Activated CD4-positive, alpha-beta T cell treated with anti-CD3 and anti-CD28 coated beads, Interleukin-2, amount 50 U/mL, for 1 hour (primary cell): ENCODE measurements around the gene ZIC4.

ENCODE experiments used
- DNase-seq: peaks from one replicate; pipeline ENCODE4 v3.0.0-alpha.2; 2020

ZIC4 gene

DNA sequence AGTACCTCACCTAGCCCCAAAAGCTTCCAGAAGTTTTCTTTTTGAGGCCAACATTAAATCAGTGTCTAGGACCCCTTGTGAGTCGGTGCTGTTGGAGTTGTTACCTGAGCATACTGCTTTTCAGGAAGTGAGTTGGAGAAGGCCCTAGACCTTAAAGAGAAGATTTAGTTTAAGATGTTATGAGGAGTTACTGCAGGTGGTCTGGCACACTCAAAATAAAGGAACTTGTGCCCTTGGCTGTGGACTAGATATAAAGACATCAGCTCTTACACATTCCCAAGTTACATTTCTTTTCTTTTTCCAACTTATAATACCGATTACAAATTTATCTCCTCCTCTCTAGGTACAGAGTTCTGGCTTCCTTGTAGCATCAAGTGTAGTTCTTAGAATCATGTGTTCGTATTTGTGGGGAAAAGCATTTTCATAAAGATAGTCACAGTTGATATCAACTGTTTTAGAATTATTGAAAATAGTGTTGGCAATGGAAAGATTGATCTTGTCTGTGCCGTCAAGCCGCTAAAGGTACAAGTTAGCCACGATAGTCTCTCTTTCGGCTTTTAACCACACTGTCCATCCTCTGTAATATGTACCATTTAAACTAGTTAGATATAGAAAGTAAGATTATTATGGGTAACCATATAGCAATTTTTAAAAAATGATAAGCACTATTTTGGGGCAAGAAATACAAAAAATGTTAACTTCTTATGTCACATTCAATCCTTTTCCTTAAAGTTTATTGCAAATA is 11.4 kb upstream of the ZIC4 start:
- DNase-seq, result no peak

DNA sequence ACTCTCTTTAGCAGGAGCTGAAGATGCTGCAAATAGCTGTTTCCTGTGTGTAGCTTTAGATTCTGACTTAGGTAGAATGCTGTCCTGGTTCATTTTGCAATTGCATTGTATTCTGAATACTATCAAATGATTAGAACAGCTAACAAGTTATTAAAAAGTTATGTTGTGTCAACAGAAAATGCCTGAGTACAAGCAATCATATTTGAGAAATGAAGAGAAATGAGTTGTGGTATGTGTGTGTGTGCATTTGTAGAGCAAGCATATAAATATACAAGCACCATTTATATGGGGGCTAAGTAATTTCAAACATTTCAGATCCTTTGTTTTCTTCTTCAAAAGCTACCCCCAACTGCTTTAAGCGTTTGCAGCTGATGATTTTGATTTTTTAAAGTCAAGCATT is 10.6 kb upstream of the ZIC4 start:
- DNase-seq, result no peak

DNA sequence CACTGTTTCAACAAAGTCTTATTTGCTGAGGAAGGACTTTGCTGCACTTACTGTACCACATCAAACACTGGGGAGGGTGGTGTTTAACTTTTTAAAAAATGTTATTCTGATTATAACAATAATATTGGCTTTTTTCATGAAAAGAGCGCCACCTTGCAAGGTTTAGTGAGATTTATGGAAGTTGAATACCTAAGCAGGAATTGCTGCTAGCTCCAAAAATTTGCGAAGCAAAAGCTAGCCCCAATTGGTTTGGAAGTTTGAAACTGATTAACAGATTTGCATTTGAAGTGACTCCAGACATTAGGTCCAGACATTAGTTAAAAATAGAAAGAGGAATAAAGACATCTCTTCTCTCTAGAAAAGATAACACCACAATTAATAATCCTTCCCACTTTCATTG is 9.5 kb upstream of the ZIC4 start:
- no peak for DNase-seq

DNA sequence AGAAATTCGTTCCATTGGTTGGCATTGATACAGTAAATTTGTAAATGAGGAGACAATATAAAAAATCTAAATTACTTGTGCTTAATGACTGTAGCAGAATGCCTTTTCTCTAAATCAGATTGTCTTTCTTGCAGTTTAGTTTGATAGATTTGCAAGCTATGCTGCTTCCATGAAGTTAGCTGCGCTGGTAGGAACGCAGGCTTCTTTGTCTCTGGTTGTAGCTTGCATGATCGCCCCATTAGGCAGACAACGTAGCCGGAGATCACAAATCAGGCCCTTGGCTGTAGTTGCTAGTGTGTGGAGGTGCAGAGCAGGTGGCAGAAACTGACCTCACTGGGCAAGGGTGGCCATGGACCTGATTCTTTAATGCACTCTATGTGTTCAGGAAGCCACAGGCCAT is 8.9 kb upstream of the ZIC4 start:
- no peak for DNase-seq

DNA sequence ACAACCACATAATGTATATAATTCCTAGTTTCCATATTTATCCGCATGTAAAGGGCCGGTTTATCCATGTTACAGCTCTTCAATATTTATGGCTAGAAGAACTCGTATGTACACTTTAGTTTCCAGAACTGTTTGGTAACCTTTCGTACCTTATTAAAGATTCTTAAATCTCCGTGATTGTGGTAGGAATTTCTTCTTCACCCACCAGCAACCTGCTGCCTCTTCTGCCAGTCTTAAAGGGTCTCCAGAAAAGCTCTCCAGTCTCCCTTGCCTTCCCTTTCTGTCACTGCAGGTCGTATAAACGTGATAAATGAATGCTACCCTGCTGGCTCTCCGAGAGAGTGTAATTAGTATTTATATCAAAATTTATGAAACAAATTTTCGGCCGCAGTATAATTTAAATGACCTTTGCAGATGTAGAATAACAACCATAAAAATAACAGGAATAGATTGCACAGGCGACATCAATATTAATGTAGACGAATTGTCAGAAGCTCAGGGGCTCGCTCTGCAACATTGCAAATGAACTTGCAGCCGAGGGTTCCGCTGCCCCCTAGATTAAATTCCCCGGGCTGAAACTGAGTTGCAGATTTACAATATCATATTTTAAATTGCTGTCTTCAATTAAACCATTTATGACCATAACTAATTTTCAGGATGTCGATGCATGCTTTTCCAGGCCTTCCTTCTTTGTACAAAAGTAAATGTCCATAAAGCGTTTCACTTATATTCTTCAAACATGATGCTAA is 8.2 kb upstream of the ZIC4 start:
- no peak for DNase-seq

DNA sequence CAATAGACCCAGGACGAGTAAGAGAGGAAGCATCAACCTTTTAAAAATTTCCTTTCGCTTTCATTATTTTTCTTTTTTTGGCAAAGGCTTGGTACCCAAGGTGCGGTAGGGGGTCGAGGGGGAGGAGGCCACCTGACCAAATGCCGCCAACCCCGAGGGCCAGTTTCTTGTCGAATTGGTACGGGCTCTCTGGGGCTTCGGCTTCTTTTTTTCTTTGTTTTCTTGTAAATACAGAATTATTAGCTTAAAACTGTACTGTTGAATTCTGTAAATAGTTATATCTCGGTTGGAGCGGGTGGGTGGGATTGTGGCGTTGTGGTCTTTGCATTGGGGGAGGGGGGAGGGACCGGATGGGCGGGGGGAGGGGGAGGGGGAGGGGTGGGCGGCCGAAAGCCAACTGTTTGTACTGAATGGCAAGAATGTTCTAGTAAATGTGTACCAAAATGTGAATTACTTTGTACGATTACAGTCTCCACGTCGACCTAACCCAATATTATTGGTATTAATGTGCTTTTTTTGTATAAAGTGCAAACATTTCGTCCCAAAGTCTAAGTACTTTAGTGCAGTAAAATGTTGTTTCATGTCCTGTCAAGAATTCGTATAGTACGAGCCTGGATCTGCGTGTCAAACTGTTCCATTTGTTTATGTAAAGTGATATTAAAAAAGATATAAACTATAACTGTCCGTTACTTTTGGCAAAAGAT is 7.5 kb upstream of the ZIC4 start:
- DNase-seq, result no peak

DNA sequence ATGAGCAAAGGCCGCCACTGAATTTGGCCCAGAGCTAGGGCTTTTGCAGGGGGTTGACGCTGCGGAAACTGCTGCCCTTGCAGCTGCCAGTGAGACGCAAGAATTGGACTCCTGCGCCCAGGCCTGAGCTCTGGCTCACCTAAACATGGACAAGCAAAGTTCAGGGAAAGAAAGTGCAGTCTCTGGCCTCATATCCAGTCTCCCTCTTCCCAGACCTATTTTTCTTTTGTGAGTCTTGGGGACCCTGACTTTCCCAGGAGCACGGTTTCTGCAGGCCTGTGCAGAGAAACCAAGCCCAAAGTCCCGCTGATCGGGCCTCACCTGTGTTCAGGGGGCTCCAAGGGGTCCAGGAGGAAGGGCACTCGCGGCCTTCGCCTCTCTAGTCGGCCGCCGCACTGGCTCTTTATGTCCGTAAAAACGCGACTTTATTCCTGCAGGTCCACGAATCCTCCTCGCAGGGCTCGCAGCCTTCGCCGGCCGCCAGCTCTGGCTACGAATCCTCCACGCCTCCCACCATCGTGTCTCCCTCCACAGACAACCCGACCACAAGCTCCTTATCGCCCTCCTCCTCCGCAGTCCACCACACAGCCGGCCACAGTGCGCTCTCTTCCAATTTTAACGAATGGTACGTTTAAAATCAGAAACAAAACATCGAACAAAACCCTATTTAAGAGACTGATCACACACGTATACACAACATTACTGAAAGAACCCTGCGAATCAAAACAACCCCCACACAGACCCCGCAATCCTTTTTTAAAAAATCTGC is 6.8 kb upstream of the ZIC4 start:
- DNase-seq, result no peak

DNA sequence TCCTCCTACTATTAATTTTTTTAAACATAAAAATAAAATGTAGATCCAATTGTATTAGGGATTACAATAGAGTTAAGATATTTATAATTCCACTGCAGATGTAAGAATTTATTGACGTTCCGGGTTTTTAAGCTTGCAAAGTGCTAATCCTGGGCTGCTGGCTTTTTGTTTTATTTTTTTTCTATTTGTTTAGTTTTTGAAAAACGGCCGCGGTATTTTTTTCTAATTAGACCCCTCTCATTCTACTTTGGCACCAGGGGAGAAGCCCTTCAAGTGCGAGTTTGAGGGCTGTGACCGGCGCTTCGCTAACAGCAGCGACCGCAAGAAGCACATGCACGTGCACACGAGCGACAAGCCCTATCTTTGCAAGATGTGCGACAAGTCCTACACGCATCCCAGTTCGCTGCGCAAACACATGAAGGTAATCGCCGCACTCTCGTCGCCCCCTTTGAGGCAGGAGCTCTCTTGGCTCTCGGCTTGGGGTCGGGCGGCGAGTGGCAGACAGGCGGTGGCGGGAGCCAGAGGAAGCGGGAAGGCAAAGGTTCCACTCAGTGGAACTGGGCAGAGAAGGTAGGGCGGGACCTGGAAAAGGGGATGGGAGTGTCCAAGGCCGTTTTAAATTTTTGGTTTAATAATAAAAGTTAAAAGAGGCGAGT is 6.0 kb upstream of the ZIC4 start:
- DNase-seq, result no peak

DNA sequence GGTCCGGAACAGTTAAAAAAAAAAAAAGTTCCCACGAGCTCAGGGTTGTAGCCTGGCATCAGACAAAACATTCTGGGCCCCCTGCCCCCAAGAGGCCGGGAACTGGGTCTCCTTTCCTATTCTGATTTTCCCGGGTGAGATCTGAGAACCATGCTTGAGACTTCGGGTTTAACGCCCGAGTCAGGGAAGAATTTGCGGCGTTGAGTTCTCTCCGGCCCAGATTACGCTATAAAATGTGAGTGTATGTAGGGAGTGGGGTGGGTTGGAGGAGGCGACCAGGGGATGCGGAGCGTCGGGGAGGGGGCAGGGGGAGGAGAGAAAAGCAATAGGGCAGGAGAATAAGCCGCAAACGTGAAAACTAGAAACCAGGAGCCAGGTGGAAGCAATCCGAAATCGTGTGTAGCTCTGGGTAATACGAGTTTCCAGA is 5.5 kb upstream of the ZIC4 start:
- DNase-seq, result no peak

DNA sequence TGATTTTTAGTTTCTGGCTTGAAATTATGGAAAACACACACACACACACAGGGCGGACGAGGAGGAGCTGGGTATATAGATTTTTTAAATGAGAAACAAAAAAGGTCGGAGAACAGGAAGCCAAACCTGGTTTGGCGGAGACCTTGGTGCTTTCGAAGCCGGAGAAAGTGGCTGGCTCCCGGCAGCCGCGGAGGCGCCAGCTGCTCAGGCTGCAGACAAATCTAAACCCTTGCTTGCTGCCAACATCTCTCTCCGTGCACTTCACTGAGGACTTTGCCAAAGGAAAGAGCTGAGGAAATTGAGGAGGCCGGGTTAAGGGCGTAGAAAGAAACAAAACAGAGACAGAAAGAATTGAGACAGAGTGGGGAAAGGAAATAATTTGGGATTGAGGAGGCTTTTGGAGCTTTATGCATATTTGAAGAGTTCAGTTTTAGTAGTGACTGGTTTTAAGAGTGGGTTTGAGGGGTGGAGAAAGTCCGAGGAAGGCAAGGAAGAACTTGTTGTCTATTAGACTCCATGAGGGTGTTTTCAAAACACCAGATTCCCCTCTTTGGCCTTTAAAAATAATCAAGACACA is 5.0 kb upstream of the ZIC4 start:
- no peak for DNase-seq

DNA sequence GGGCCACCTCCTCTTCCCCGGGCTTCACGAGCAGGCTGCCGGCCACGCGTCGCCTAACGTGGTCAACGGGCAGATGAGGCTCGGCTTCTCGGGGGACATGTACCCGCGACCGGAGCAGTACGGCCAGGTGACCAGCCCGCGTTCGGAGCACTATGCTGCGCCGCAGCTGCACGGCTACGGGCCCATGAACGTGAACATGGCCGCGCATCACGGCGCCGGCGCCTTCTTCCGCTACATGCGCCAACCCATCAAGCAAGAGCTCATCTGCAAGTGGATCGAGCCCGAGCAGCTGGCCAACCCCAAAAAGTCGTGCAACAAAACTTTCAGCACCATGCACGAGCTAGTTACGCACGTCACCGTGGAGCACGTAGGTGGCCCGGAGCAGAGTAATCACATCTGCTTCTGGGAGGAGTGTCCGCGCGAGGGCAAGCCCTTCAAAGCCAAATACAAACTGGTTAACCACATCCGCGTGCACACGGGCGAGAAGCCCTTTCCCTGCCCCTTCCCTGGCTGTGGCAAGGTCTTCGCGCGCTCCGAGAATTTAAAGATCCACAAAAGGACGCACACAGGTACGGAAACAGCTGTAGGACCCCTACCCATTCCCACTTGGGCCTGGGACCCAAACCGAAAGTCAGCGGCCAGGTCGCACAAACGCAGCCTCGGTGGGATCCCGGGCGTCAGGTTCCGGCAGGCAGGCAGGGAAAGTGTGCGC is 4.3 kb upstream of the ZIC4 start:
- DNase-seq, result no peak

DNA sequence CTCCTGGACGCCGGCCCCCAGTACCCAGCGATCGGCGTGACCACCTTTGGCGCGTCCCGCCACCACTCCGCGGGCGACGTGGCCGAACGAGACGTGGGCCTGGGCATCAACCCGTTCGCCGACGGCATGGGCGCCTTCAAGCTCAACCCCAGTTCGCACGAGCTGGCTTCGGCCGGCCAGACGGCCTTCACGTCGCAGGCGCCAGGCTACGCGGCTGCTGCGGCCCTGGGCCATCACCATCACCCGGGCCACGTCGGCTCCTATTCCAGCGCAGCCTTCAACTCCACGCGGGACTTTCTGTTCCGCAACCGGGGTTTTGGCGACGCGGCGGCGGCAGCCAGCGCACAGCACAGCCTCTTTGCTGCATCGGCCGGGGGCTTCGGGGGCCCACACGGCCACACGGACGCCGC is 3.8 kb upstream of the ZIC4 start:
- no peak for DNase-seq

DNA sequence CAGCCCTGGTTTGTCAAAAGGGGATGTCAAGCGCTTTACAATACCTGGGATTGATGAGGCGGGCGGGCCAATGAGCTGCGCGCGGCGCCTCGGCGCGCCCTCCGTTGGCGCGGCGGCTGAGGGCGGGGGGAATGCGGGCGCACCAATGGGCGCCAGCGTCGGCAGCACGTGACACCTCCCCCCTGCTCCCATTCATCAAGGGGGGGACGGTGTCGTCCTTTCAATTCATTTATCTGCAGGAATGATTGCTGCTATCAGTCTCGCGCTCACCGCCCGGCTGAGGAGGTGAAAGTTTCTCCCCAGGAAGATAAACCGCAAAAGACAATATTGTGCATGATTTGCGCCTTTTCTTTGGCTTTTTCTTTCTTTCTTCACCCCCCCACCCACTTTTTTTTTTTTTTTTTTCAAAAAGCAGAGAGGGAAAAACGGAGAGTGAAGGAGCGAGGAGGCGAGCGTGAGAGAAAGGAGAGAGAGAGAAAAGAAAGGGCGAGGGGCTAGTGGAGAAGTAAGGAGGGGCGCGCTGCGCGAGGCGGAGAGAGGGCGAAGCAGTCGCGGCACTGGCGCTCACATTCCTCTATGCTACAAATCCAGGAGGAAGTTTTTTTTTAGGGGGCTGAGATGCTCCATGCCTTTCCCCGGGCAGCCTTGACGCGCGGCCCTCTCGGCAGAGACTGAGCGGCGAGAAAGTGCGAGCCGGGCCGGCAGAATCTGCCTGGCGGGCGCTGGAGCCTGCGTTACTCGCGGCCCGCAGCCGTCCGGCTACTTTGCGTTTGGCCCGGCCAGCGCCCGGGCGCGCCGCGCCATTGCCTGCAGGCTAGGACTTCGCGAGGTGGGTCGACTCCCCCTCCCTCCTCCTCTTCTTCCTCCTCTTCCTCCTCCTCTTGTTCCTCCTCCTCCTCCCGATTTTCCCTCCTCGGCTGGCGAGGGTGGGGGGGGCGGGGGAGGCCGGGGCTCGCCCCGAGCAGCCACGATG is 3.1 kb upstream of the ZIC4 start, which contains the start of gene ZIC1:
Gene ZIC1 (plus strand): TSS at position 223 of the 973 bp plus-strand sequence. CDS start 748 bp downstream, at position 971.
- DNase-seq, result no peak

DNA sequence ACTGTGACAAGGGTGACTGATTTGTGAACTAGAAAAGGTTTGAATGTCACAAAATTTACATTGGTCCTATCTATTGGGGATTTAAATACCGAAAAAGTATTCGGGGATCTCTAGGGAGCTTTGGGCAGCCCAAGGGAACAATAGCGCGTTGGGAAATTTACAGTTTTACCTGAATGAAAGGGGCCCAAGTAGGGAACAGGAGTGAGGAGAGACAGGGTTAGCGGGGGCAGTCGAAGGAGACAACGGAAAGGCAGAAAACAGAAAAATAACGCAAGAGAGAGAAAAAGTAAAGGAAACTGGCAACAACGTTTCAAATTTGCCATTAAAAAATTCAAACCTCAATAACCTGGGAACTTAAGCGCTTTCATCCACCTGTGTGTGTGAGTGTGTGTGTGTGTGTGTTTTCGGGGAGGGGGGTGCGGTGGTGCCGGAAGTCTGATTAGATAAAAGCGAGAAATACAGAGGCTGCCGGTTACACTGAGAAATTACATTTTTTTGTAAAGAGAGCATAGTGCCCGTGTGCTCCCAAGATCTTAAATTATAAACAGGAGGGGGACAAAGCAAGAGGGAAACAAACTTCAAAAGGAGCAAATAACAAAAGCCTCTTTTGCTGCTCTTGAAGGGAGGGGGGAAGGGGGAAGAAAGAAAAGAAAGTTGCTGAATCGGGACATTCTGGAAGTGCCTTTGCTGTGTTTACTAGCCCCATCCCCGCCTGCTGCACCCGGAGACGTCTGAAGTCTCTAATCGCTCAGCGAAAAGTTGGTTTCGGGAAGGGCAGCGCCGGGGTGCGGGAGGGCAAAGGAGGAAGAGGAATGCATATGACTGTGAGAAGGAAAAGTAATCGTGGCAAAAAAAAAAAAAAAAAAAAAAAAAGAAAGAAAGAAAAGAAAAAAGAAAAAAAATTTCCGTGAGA is 2.1 kb upstream of the ZIC4 start:
- no peak for DNase-seq

DNA sequence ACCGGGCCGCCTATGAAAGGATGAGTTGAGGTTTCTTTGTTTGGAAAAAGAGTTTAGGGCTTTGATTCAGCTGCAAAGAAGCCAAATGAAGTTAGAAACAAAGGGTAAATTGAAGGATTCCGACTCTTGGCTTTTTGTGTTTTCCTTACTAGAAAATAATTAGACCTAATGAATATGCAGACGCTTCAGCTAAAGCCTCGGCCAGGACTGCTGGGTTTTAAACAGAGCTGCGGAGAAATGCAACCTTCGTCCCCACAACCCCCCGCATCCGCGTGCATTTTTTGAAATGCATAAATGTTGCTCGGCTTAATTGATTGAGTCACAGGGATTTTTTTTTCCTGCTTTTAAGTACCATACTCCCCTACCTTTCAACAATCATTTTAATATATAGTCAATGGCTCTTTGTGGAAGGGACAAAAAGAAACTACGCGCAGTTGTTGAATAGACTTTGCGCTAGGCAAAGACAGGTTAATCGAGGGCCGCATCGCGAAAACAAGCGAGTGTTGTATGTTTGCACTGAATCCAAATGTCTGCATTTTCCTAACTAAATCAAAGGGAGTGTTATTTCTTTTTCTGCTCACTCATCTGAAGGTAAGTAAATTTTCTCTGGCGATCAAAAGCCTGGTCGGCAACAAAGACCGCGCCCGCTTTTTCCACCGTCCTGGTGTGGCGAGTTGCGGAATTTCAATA is 1.3 kb upstream of the ZIC4 start:
- DNase-seq, result no peak

DNA sequence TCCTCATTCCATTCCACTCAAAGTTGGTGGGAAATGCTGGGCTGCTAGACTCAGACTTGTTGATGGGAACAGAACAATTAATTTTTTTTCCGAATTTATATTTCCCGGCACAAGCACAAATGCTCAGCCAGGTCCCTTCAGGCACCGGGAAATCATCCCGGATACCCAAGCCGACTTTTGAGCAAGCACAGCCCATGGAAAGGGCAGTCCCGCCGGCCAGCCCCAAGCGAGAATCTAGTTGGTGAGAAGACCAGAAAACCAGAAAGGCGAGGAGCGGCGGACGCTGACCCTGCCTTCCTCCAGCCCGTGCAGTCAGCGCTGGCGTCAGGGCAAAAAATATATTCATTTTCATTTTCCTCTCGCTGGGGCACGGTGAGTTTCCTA is 763 bp upstream of the ZIC4 start:
- DNase-seq, result no peak

DNA sequence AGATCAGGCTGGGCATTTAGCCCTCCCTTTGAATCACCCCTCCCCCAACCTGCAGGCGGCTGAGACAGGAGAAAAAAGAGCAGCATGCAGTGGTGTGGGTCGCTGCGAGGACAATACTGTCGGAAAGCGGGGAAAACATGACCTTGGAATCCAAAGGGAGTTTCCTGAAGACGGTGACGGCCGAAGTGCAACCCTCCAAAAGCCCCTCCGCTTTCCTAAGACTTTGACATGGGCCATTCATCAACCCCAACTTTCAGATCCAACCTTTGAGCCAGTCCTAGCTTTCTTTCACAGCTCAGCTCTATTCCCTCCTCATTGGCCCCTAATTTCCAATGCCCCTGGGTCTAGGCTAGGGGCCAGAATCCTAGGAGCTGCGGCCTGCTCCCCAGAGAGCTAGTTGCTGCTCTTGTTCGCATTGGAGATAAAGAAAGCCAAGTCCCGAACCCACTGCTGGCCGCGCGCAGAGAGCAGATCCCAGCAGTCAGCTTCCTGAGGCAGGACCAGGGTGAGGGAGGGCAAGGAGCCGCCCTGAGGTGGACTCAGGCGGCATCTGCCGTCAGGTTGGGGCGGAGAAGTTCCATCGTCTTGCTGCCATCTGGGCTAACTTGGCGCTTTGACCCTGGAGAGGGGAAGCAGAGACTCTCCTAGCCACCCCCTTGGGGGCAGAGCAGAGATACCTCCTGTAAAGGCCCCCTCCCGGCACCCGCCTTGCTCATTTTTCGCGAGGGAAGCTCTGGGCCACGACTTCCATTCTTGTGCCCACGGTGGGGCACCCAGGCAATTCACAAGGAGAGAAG is 914 bp downstream of the ZIC4 start:
- no peak for DNase-seq

DNA sequence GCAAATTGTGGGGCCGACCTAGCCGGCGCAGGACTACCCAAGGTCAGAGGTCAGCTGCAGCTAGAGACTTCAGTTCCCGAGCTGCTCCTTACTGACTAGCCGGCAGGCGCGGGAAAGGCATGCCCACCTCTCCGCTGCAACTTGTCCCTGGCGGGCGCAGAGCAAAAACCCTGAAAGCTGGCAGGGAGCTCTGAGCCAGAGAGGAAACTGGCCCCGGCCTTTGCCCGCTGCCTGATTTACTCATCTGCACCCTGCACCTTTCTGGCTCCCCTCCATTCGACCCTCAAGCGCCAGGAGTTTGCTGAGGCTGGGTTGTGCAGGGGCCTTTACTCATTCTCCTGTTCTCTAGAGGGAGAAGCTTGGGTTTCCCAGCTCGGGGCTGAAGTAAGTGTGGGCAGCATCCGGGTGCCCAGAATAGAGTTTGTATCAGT is 1.5 kb downstream of the ZIC4 start:
- no peak for DNase-seq
